Lower leg skin (tissue), 3 donors: Measurements from ENCODE around the gene YPEL3.

ENCODE experiments used
- CTCF ChIP-seq, 3 donors: fragments of 450-650 bp; IDR thresholded peaks; one replicate each; pipeline ENCODE4 v1.5.1; 2016; ENCODE audit warnings: antibody characterized with exemption in 3 of 3, mild to moderate bottlenecking in 3 of 3, moderate library complexity in 2 of 3
- POLR2A ChIP-seq, 2 donors: fragments of 450-650 bp; IDR thresholded peaks; one replicate each; pipeline ENCODE4 v1.6.1; 2016 to 2017; ENCODE audit warnings: antibody characterized with exemption in 2 of 2, mild to moderate bottlenecking in 1 of 2, moderate library complexity in 1 of 2

- TF ChIP-seq POLR2A (IDR thresholded peaks at IDR 0.05) (no peak), CTCF (IDR thresholded peaks at IDR 0.05) (no peak)
Observed at GRCh38 chr16:30142672-30143346, 46.8 kb upstream of the YPEL3 start.
